Upper lobe of right lung (tissue), 1 donor: ENCODE results near the gene RDH11. TPM values are rescaled to one million over a fixed set of nuclear protein-coding genes. Genes with fewer than 3 reads are reported as not detected.

Experiments used
- ATAC-seq: fragments of 200-7000 bp; cut with Tn5 transposase; one replicate; pipeline ENCODE4 v1.9.1; 2020; ENCODE audit warnings: mild to moderate bottlenecking, moderate library complexity
- DNase-seq: peaks from one replicate; pipeline ENCODE4 v3.0.0-alpha.2; 2020
- H3K27ac ChIP-seq: fragments of 200-600 bp; one replicate; pipeline ENCODE4 v1.8.0; 2022
- H3K27me3 ChIP-seq: fragments of 200-600 bp; one replicate; pipeline ENCODE4 v1.8.0; 2022; ENCODE audit warnings: mild to moderate bottlenecking
- H3K36me3 ChIP-seq: fragments of 200-600 bp; one replicate; pipeline ENCODE4 v1.8.0; 2022
- H3K4me1 ChIP-seq: fragments of 200-600 bp; one replicate; pipeline ENCODE4 v1.8.0; 2022
- H3K4me3 ChIP-seq: fragments of 200-600 bp; one replicate; pipeline ENCODE4 v1.8.0; 2022; ENCODE audit warnings: mild to moderate bottlenecking
- H3K9me3 ChIP-seq: fragments of 200-600 bp; one replicate; pipeline ENCODE4 v1.8.0; 2022
- CTCF ChIP-seq: fragments of 200-600 bp; IDR thresholded peaks from one replicate; pipeline ENCODE4 v1.8.0; 2022; ENCODE audit warnings: antibody characterized with exemption
- intact Hi-C: fragments of 100-400 bp; cut with DNase I; formaldehyde crosslinking; loops from one replicate; pipeline ENCODE4 v1.11.0; 2022
- total RNA-seq: library from RNA; stranded (reverse); fragmentation: NEBNext Ultra II Directional; extraction: Animal tissue kit (Norgen Biotek cat#: 25700); gene quantifications from one replicate; pipeline ENCODE4 v1.2.1, GENCODE V29; 2021
- donor health status: DM: no; HTN: yes; CAD: no; lungs with severe emphysema.

RDH11 gene
- total RNA-seq, 1 donor from 2014 or later: 58.4 TPM

- Histone ChIP-seq H3K9me3 (no peaks in the 10 kb centered on the region), H3K4me1 (no peaks in the 10 kb centered on the region), H3K27ac (no peak overlapping the region), H3K4me3 (no peak overlapping the region), H3K36me3 (no peaks in the 10 kb centered on the region), H3K27me3 (no peaks in the 10 kb centered on the region)
- DNase-seq (no peak), ATAC-seq (no peak)
- no peak for TF ChIP-seq CTCF
- intact Hi-C loops: no loop called here
Observed at GRCh38 chr14:67636361-67636919, 59.1 kb downstream of the RDH11 start.

- intact Hi-C loops: no loop called here
- no peaks in the 10 kb centered on the region for H3K36me3 ChIP-seq
- no peak overlapping the region for H3K4me3 ChIP-seq
- no peaks in the 10 kb centered on the region for H3K9me3 ChIP-seq
- H3K27me3 ChIP-seq: no peaks in the 10 kb centered on the region
- no peak for TF ChIP-seq CTCF
- DNase-seq (no peak), ATAC-seq (no peak)
- H3K27ac ChIP-seq: no peak overlapping the region
- H3K4me1 ChIP-seq: no peaks in the 10 kb centered on the region
Observed at GRCh38 chr14:67633451-67634147, 62.0 kb downstream of the RDH11 start.

GRCh38 chr14:67630938-67631337 lies 64.6 kb downstream of the RDH11 start:
- H3K36me3 ChIP-seq: no peaks in the 10 kb centered on the region
- no peak overlapping the region for H3K27ac ChIP-seq
- H3K4me1 ChIP-seq: no peaks in the 10 kb centered on the region
- DNase-seq: no peak
- H3K4me3 ChIP-seq: no peak overlapping the region
- no peak for TF ChIP-seq CTCF
- ATAC-seq: no peak
- H3K9me3 ChIP-seq: no peaks in the 10 kb centered on the region
- intact Hi-C loops: no loop called here
- no peaks in the 10 kb centered on the region for H3K27me3 ChIP-seq

- H3K36me3 ChIP-seq: no peaks in the 10 kb centered on the region
- no peak overlapping the region for H3K27ac ChIP-seq
- H3K4me3 ChIP-seq: no peak overlapping the region
- ATAC-seq: no peak
- no peaks in the 10 kb centered on the region for H3K9me3 ChIP-seq
- TF ChIP-seq CTCF: no peak
- no peaks in the 10 kb centered on the region for H3K27me3 ChIP-seq
- H3K4me1 ChIP-seq: no peaks in the 10 kb centered on the region
- no peak for DNase-seq
- intact Hi-C loops: no loop called here
Observed at GRCh38 chr14:67630186-67630585, 65.4 kb downstream of the RDH11 start.

GRCh38 chr14:67627519-67627918 lies 68.0 kb downstream of the RDH11 start:
- Histone ChIP-seq H3K9me3 (no peaks in the 10 kb centered on the region), H3K4me1 (peaks cover 3% of the 10 kb centered on the region), H3K27ac (no peak overlapping the region), H3K36me3 (no peaks in the 10 kb centered on the region), H3K4me3 (no peak overlapping the region), H3K27me3 (no peaks in the 10 kb centered on the region)
- DNase-seq (no peak), ATAC-seq (no peak)
- intact Hi-C loops: no loop called here
- no peak for TF ChIP-seq CTCF

Other genes starting within 250 kb of the RDH11 start
- gene TMEM229B, start 207.0 kb downstream of the RDH11 start, total RNA-seq: 5.4 TPM
- gene PLEKHH1, start 162.5 kb downstream of the RDH11 start, total RNA-seq: 2.3 TPM
- 24.2 TPM for gene PIGH, start 95.5 kb downstream of the RDH11 start, total RNA-seq
- gene ARG2, start 75.8 kb downstream of the RDH11 start, total RNA-seq: 2.0 TPM
- gene VTI1B, start 21.1 kb downstream of the RDH11 start, total RNA-seq: 122 TPM
- gene RDH12, start 6.1 kb upstream of the RDH11 start, total RNA-seq: 0.20 TPM
- 42.9 TPM for gene ZFYVE26, start 120.8 kb upstream of the RDH11 start, total RNA-seq
- gene RAD51B, start 124.0 kb upstream of the RDH11 start, total RNA-seq: 11.5 TPM